ENCODE data around the gene PGA3. TPM values are rescaled to one million over a fixed set of nuclear protein-coding genes. Genes with fewer than 3 reads are reported as not detected.
"Not testable (repeated sequence)": the region's sequence is repeated elsewhere in the genome, so short reads cannot be mapped to it uniquely, and the experiment has no call there.

The PGA3 gene
- total and polyA plus RNA-seq, 2 experiments from 2014 or later: not detected

- Histone ChIP-seq H3K36me3 (no peaks in the 10 kb centered on the region), H3K9me3 (ENCODE audit: low read depth) (no peaks in the 10 kb centered on the region), H3K27ac (no peak overlapping the region), H3K4me3 (no peak overlapping the region), H3K4me1 (ENCODE audit: low read depth) (peaks cover 3% of the 10 kb centered on the region), H3K27me3 (no peaks in the 10 kb centered on the region)
- DNase-seq (ENCODE audit: low read depth in 1 of 2, low spot score in 1 of 2): no peak
- no peak for TF ChIP-seq CTCF (IDR thresholded peaks at IDR 0.05; ENCODE audit: low read depth, low read length)
Observed at GRCh38 chr11:61163021-61163420, 40.3 kb upstream of the PGA3 start.

GRCh38 chr11:61163714-61164605, 39.4 kb upstream of the PGA3 start:
- Histone ChIP-seq H3K4me3 (no peak overlapping the region), H3K36me3 (no peaks in the 10 kb centered on the region), H3K27me3 (no peaks in the 10 kb centered on the region), H3K9me3 (ENCODE audit: low read depth) (no peaks in the 10 kb centered on the region), H3K4me1 (ENCODE audit: low read depth) (peaks cover 3% of the 10 kb centered on the region), H3K27ac (no peak overlapping the region)
- no peak for DNase-seq (ENCODE audit: low read depth in 1 of 2, low spot score in 1 of 2)
- TF ChIP-seq CTCF (IDR thresholded peaks at IDR 0.05; ENCODE audit: low read depth, low read length): no peak

- no peaks in the 10 kb centered on the region for H3K27me3 ChIP-seq
- no peak for TF ChIP-seq CTCF (IDR thresholded peaks at IDR 0.05; ENCODE audit: low read depth, low read length)
Observed at GRCh38 chr11:61164606-61165424, 38.5 kb upstream of the PGA3 start.

GRCh38 chr11:61165785-61166184, 37.5 kb upstream of the PGA3 start:
- H3K27ac ChIP-seq; H3K9me3 ChIP-seq (ENCODE audit: low read depth); H3K27me3 ChIP-seq; H3K4me3 ChIP-seq; H3K4me1 ChIP-seq (ENCODE audit: low read depth); DNase-seq (ENCODE audit: low read depth in 1 of 2, low spot score in 1 of 2); H3K36me3 ChIP-seq: not testable (repeated sequence)

More at GRCh38 chr11:61164606-61165424, 38.5 kb upstream of the PGA3 start:
- Histone ChIP-seq H3K27ac (no peak overlapping the region), H3K4me3 (no peak overlapping the region), H3K36me3 (no peaks in the 10 kb centered on the region), H3K4me1 (ENCODE audit: low read depth) (peaks cover 3% of the 10 kb centered on the region), H3K9me3 (ENCODE audit: low read depth) (no peaks in the 10 kb centered on the region)
- no peak for DNase-seq (ENCODE audit: low read depth in 1 of 2, low spot score in 1 of 2)

- H3K4me3 ChIP-seq; H3K27me3 ChIP-seq; DNase-seq (ENCODE audit: low read depth in 1 of 2, low spot score in 1 of 2); H3K27ac ChIP-seq; H3K4me1 ChIP-seq (ENCODE audit: low read depth); H3K9me3 ChIP-seq (ENCODE audit: low read depth); H3K36me3 ChIP-seq: not testable (repeated sequence)
Observed at GRCh38 chr11:61166331-61166730, 37.0 kb upstream of the PGA3 start.

- no peaks in the 10 kb centered on the region for H3K9me3 ChIP-seq (ENCODE audit: low read depth)
- no peak overlapping the region for H3K27ac ChIP-seq
- H3K36me3 ChIP-seq: no peaks in the 10 kb centered on the region
- no peaks in the 10 kb centered on the region for H3K27me3 ChIP-seq
- DNase-seq (ENCODE audit: low read depth in 1 of 2, low spot score in 1 of 2): no peak
- no peak for TF ChIP-seq CTCF (IDR thresholded peaks at IDR 0.05; ENCODE audit: low read depth, low read length)
- H3K4me3 ChIP-seq: no peak overlapping the region
- no peaks in the 10 kb centered on the region for H3K4me1 ChIP-seq (ENCODE audit: low read depth)
Observed at GRCh38 chr11:61168042-61168688, 35.1 kb upstream of the PGA3 start.

All from cardiac muscle cell (in vitro differentiated cells and primary cell).